NCI-H187 treated with DMSO at 0.1 percent for 48 hours (cell line): ENCODE data around the gene GALNT7.

Source experiments
- DNase-seq: peaks from one replicate; lab custom pipeline; 2025; lab: John Stamatoyannopoulos, UW

GALNT7 gene

DNA sequence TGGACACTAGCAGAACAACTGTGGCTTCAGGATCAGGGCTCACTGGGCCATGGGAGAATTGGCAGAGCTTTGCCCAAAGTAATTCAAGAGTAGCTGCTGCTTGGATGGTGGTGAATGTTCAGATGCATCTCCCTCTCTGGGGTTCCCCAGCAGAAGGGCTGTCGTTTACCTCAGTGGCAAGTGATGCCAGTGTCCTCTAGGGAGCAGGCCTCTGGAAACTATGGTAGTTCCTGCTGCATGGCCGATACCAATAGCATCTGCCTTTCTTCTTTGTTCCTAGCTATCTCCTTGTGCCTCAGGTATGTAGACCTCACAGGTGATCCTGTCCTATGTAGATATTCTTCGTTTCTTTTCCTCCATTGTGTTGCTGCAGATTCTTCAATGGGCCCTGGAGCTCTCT lies 139.2 kb downstream of the GALNT7 start:
- DNase-seq = no peak

DNA sequence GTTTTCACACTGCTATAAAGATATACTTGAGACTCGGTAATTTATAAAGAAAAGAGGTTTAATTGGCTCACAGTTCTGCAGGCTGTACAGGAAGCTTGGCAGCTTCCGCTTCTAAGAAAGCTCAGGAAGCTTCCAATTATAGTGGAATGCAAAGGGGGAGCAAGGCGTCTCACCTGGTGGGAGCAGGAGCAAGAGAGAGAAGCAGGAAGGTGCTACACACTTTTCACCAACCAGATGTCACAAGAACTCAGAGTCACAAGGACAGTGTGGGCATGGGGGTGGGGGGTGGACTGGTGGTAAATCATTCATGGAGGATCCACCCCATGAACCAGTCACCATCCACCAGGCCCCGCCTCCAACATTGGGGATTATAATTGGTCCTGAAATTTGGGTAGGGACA lies 142.8 kb downstream of the GALNT7 start:
- DNase-seq = no peak

DNA sequence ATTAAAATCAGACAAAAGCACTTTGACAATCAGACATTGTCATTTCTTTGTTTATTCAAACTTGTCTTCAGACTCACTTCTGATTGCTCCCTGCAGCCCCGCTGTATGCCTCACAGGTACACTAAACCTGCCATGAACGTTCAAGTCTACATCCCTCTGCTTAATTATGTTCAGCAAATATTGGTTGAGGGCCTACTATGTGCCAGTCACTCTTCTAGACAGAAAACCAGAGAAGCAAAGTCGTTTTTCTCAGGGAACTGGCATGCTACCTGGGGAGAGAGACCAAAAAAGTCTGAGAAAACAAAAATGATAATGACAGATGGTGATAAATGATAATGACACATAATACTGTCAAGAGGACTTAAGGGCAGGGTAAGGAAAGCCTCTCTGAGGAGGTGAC lies 146.1 kb downstream of the GALNT7 start:
- no peak for DNase-seq

DNA sequence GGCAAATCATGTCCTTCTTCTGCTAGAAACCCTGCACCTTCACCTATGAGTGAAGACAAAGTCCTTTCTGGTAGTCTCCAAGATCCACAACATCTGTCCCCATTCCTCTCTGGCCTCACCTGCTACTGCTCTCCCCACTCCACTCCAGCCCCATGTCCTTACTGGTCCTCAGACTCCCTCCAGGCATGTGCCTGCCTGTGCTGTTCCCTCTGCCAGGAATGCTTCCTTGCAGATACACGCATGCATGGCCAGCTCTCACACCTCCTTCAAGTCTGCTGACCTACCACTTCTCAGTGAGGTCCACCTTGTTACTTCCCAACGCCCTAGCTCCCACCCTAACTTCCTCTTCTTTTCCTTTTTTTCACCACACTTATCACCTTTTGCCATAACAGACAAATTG lies 147.4 kb downstream of the GALNT7 start:
- no peak for DNase-seq

DNA sequence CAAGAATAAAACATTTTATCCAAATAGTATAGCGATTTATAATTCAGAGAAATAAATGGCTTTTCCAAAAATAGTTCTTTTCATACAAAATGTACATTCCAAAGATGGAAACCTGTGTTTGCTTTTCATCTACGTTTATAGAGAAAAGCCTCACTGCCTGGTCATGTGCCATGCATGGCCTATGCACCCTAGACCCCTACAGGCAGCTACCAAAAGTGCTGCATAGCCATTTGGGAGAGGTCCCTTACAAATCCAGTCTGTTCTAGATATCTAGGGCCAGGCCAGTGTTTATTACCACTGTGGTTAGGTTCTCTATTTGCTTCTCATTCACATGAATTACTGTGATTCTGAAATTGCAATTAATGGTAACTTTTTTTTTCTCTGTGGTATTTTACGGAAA lies 148.4 kb downstream of the GALNT7 start:
- no peak for DNase-seq

DNA sequence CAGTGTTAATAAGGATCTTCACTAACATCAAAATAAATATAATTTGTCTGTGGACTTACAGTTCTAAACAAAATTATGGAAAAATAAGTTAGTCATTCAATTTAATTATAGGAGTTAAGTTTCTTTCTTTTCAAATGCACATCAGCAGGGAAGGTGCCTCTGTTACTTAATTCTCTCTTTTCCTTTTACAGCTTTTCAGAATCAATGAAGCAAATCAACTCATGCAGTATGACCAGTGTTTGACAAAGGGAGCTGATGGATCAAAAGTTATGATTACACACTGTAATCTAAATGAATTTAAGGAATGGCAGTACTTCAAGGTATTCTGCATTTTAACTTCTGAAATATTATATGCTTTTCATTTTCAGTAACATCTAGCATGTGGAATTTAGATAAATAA lies 149.6 kb downstream of the GALNT7 start:
- peak; percentile 6 for DNase-seq

DNA sequence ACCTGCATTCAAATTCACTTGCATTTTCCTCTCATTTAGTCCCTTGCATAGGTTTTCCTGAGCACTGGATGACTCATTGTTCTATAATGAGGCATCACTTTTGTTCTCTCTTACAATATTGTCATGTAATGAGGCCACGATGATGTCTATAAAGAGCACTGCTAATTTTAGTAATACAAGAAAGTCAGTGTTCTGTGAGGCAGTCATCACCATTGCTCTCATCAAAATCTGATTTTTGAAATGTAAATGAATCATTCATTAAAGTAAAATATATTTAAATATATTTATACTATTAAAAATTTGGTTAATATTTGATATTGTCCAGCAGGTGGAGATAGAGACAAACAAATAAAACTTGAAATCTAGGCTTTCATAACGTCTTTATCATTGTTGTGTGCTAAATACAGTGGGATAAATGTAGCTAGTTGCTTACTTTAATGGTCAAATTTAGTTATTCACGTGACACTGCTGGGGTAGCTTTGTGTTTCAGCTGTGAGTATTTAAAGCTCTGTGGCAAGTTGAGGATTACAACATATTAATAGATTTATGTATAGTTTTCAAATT lies 150.1 kb downstream of the GALNT7 start:
- DNase-seq = no peak

DNA sequence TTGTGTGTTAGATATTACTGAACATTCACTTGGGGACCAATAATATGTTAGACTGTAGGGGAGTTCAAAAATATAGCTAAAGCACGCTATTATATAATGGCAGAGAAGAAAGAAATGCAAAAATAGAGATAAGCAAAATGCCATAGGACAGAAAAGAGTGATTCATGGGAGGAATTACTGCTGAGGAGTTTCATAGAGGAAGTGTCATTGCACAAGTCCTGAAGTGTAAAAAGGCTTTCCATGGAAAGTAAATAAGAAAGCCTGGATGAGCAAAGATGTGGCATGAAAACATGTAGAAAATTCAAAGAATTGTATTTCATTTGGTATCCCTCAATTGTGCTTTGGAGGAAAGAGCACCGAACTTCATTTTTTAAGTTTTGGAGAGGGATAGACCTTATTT lies 151.1 kb downstream of the GALNT7 start:
- no peak for DNase-seq

DNA sequence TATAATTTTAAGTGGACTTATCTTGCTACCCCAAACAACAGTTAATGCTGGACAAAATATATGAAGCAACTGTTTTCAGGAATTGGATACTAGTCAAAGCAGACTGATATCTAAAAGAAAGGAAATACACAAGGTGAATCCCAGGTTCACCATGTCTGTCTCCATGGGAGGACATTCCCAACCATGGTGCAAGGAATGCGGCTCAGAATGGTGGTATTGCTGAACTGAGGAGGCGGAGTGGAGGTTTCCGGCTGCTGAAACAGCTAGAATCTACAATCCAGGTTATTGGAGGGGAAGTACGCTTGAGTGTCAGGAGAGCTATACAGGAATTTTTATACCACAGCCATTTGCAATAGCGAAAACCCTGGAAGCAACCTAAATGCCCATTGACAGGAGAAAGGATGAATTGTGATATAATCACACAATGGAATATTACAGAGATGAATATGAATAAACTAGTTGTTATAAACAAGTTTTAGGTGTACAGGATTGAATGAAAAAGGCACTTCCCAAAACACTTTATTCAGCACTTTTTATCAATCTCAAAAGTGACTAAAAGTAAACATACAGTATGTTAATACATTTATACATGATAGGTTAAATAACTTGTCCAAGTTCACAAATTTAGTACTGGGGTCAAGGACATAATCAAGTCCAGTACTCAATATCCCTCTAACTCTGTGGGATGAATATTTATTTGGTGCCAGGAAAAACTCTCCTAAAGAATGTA lies 156.6 kb downstream of the GALNT7 start:
- DNase-seq = no peak

DNA sequence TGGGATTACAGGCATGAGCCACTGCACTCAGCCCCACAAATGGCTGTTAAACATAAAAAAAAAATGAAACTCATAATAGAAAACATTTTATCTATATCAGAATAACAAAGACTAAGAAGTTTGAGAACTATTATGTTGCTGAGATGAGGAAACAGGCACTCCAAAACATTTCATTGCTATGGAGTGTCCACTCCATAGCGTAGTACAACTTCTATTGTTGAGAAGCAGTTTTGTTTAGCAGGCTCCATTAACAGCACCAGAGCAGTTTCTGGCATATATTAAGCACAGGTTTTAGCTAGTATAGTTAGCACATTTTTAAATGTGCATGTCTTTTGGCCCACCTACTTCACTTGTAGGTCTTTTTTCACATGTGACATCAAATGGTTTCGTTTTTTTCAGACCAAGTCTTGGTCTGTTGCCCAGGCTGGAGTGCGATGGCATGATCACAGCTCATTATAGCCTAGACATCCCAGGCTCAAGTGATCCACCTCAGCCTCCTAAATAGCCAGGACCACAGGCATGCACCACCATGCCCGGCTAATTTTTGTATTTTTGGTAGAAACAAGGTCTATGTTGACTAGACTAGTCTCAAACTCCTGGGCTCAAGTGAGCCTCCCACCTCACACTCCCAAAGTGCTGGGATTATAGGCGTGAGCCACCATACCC lies 159.8 kb downstream of the GALNT7 start:
- DNase-seq = no peak

DNA sequence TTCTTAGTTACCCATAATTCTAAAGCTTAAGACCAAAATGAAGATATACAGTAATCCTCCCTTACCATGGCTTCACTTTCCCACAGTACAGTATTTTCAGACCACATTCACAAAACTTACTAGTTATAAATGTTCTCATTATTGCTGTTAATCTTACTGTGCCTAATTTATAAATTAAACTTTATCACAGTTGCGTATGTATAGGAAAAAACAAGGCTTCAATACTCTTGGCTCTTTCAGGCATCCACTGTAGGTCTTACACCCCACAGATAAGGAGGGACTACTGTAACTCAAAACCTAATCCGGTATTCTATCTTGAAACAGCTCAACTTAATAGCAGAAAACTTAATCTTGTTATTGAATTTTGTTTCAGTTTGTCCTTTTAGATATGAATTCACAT lies 162.0 kb downstream of the GALNT7 start:
- DNase-seq = no peak

DNA sequence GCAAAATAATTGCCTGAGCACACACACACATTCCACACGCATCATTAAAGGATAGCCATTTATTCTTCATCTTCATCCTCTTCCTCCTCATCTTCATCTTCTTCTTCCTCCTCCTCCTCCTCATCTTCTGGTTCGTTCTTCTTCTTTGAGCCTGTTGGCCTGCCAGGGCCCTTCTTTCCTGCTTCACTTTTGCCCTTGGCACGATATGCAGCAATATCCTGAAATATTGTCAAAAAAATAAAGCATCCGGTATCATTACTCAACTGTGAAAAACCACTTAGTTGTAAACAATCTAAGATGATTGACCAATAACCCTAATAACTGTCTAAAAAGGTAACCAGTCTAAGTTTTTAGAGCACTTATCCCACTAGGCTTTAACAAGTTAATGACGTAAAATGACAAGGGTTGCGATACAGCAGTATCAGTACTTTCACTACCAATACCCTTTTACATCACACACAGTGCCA lies 163.4 kb downstream of the GALNT7 start:
- no peak for DNase-seq

DNA sequence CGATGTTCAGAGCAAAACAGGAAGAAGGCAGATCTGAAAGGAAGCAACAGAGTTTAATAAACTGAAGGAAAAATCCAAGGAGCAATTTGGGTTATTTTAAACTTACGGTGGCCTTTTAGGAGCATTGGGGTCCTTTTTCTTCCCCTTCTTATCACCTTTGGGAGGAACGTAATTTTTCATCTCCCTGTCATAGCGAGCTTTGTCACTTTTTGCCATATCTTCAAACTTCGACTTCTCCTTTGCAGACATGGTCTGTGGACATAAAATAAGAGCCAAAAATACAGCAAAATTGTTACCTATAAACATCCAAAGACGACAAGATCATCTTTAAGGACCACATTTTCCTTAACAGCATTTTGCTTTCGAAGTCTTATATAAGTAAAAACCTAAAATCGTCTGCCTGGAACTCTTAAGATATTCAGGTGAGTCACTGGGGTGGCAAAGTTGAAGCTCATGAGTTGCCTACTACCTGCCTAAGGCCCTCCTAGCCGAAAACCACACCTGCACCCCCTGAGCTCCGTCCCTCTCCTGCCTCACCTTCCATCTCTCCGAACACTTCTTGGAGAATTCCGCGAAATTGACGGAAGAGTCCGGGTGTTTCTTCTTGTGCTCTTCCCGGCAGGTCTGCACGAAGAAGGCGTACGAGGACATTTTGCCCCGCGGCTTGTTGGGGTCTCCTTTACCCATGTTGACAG lies 164.5 kb downstream of the GALNT7 start:
- DNase-seq = no peak

DNA sequence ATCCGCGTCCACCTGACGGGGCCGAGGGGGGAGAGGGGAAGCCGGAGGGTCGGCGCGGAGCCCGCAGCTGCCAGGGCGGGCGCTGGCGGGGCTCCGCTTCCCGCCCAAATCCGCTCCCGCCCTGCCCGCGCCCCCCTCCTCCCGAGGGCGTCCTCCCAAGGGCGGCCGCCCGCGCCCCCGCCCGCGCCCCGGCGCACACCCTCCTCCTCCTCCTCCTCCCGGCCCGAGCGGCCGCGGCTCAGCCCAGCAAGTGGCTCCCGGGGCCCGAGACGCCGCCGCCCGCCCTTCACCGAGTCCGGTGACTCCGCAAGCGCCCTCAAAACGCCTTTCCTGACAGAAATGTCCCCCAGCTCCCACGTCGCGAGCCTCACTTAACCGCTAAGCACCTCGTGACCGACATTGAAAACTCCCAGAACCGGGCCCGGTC lies 165.1 kb downstream of the GALNT7 start:
- DNase-seq = no peak

DNA sequence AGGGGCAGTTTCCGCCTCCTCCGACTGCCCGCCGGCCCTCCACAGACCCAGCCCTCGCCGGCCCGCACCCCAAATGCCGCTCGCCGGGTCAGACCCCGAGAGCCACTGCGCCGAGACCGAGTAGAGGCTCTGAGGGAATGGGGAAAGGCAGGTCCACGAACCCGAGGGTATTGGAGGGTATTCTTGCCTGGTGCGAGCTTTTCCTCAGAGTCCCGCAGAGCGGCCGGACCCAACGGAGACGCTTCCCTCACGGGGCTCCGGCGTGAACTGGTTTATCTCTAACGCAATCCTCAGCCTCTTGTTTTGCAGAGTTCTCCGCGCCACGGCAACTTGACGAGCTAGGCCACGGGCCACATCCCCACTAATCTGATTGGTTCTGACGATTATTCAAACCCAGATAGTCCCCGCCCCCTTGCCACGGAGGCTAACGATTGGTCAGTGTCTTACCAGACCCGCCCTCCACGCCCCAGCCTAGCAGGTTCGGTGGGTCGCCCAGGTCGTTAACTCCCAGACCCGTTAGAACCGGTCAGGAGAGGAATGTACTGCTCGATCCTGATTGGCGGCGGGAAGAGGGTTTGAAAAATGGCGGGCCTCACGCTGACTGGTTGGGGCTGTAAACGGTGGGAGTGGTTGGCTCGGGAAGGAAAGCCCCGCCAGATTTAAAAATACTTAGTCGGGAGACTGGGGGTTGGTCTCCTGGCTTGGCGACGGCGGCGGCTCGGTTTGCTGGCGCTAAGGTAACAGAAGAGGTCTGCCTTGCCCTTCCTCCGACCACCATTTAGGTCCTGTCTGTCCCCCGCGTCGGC lies 165.7 kb downstream of the GALNT7 start, which contains the start of gene HMGB2:
Gene HMGB2 (minus strand): TSS at position 274 of the 806 bp plus-strand sequence. CDS start 709 bp downstream, outside the sequence.
- peak; percentile 91 for DNase-seq

DNA sequence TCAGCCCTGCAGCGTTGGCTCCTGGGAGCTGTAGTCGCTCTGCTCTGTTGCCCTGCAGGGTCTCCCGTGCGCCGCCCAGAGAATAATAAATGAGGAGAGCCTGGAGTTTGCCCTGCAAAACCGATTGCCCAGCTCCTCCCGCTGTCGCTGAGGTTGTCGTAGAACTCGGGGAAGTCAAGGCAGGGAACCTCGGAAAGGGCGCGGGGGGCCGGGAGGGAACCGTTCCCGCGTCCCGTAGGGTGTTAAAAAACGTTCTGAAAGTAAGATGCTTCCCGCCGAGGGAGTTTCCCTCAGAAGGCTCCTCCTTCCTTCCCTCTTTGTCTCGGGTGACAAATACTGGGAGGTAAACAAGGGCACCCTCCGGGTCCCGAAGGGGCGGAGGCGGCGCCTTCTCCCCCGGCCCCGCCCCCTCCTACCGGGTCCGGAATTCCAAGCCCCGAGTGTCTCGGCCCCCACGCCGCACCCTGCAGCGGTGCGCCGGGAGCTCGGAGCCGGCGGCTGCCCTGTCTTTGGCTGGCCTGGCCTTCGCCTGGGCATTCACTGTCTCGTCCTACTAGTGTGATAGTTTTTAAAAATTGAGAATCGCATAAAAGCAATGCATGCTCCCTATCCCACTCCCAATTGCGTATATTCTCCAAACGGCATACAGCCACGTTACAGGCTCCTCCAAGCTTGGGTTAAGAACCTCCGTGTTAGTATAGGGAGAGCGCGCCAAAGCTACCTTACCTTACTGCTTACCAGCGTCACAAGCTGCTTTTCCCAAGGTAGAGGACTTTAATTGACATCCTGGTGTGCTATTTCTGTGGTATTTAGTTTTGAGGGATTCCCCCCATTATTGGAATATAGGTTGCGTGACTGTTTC lies 166.5 kb downstream of the GALNT7 start:
- peak; percentile 25 for DNase-seq

DNA sequence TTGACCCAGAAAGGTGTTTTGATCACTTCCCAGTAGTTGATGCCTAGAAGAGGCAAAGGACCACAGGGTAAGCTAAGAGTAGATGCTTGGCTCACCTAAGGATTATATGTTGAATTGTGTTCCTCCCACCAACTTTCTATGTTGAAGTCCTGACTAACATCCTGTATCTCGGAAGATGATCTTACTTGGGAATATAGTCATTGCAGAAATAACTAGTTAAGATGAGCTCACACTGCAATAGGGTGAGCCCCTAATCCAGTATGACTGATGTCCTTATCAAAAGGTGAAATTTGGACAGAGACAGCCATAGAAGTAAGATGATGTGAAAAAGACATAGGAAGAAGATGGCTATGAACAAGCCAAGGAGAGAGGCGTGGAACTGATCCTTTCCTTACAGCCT lies 168.9 kb downstream of the GALNT7 start:
- DNase-seq = no peak

DNA sequence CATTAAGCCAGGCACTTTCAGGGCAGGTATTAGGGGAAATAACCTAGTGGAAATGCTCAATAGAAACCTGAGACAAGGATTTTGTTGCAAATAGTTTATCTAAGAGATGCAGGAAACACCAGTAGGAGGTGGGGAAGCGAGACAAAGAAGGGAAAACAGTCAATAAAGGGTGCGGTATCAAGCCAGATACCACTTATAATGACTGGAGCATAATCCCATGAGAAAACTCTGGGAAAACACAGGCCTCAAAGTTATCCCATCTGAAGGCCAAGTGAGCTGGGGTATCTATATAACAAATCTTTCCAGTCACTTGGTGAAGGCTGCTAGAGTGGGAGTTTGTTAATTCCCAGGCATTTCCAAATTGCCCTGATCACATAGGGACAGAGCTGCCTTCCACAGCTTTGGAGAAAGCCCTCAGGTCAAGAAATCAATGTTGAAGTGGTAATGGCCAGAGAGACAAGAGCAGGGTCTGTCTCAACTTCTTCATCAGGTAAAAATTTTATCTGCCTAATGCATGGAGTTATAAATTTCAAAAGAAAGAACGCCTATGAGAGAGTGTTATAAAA lies 175.3 kb downstream of the GALNT7 start:
- DNase-seq = no peak

DNA sequence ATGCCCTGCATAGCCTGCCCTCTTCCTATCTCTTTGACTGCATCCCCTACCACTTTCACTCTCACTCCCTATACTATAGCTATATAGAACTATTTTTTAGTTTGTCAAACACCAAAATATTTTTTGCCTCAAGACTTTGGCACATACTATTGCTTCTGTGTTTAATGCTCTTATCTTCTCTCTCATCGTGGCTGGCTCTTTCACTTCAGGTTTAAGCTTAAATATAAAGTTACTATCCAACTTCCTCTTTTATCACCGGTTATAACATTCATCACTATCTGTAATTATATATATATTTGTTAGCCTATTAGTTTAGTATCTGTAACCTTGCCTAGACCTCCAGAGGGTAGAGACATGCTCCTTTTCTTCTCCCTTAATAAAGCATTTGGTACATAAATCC lies 177.0 kb downstream of the GALNT7 start:
- no peak for DNase-seq

DNA sequence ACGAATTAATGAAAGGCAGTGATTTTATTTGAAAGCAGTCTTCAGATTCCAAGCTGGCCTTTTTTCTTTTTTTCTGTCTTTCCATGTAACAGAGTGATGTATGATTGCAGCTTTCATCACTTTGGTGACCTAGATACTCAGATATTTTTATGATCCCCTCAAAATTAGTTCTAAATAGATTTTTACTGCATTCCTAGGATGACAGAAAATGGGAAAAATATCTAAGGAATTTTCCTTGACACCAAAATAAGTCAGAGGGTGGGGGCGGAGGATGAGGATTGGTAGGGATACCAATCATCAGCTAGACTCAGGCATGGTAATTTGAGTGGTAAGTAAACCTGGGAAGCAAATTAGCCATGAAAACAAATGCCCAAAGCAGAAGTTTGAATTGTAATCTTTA lies 177.5 kb downstream of the GALNT7 start:
- no peak for DNase-seq

DNA sequence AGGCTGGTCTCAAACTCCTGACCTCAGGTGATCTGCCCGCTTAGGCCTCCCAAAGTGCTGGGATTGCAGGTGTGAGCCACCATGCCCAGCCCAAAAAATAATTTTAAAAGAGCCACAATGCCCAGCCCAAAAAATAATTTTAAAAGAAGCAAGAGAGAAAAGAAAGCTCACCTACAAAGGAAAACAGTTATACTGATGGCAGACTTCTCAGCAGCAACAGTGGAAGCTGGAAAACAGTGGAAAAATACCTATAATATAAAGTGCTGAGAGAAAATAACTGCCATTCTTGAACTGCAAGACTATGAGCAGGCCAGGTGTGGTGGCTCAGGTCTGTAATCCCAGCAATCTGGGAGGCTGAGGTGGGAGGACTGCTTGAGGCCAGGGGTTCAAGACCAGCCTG lies 178.9 kb downstream of the GALNT7 start:
- DNase-seq = no peak
